ENCODE measurements around the gene NFATC2. TPM values are rescaled to one million over a fixed set of nuclear protein-coding genes. Genes with fewer than 3 reads are reported as not detected.
A peak's percentile ranks its signal among the peaks of the same experiment; 100 is the strongest.

The NFATC2 gene
- total RNA-seq, 1 donor = 0.36 TPM

DNA sequence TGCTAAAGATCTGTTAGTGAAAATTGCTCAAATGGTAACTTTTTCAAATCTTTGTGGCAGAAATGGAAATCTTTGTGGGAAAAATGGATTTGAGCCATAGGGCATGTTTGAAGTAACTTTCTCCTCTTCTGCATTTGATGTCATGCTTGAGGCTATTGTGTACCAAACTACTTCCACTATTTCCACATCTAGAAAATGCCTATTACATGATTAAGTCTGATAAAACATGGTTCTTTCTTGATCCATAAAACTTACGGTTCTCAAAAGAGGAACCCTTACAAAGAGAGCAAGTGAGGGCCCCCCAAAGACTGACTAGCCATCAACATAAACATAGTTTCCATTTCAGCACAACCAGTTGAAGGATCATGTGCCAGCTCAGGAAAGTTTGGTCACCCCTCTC, 150.6 kb downstream of the NFATC2 start:
- no peak for DNase-seq (ENCODE audit: low read depth)
- TF ChIP-seq, protein P1, sequence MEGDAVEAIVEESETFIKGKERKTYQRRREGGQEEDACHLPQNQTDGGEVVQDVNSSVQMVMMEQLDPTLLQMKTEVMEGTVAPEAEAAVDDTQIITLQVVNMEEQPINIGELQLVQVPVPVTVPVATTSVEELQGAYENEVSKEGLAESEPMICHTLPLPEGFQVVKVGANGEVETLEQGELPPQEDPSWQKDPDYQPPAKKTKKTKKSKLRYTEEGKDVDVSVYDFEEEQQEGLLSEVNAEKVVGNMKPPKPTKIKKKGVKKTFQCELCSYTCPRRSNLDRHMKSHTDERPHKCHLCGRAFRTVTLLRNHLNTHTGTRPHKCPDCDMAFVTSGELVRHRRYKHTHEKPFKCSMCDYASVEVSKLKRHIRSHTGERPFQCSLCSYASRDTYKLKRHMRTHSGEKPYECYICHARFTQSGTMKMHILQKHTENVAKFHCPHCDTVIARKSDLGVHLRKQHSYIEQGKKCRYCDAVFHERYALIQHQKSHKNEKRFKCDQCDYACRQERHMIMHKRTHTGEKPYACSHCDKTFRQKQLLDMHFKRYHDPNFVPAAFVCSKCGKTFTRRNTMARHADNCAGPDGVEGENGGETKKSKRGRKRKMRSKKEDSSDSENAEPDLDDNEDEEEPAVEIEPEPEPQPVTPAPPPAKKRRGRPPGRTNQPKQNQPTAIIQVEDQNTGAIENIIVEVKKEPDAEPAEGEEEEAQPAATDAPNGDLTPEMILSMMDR (IDR thresholded peaks at IDR 0.05; ENCODE audit: insufficient read depth, low read length) = no peak
- no peak overlapping the region for H3K4me3 ChIP-seq (ENCODE audit: low read depth, low read length)

DNA sequence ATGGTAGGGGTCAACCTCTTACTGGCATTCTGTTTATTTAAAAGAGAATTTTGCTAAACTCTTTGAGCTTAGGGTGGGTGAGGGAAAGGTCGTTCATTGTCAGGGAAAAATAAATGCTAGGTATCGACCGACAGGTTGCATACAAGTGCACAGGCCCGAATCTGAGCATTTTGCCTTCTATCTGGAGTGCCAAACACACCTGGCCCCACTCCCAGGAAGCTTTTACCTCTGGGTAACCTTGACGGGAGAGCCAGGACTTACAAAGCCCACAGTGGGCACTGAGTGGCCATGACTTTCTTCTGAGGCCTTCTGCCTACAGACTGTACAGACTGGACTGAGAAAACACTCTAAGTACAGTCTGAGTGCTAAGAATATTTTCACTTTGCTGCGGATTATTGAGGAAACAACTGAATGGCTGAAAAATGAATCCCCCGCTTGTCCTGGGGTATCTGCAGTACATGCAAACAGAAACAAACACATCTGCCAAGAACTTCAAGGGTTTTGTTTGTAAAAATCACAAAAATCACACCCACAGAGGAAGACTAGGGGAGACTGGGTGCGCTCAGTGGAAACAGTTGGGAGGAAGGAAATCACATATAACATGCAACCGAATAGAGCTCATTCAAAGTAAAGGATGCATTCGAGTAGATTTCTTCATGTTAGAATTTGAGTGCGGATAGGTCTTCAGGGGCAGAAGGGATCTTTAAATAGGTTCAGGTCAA, 152.8 kb downstream of the NFATC2 start:
- TF ChIP-seq, protein P1 (IDR thresholded peaks at IDR 0.05; ENCODE audit: insufficient read depth, low read length) = no peak
- no peak for DNase-seq (ENCODE audit: low read depth)
- no peak overlapping the region for H3K4me3 ChIP-seq (ENCODE audit: low read depth, low read length)

DNA sequence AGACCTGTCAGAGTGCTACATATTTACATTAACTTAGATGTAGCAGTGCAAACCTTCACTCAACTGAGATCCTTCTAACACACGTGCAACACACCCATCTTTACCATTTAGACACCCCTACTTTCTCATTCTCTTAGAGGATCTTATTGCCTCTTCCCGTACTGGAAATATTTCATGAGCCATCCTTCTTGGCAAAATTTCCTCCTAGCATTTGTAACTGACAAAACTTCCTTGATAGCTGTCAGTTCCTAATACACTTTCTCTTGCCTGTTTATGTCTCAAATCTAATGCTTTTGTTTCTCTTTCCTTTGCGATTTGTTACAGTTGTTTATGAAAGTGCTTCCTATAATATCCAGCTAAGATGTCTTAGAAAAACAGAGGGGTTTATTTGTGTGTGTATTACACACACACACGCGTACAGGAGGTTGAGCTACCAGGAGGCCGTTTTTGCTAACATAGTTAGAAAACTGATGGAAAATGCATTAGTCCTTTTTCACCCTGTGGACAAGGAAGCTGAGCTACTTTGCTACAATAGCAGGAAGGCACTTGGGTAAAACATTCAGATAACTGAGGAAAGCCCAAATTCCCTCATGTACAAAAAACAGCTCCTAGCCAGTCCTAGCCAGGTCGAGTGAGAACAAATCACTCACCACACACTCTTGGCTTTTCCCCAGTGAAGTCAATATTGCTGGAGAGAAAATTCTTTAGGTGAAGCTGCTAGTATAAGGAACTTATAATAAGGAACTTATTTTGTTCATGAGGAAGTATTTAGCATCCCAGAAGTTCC, 153.6 kb downstream of the NFATC2 start:
- H3K4me3 ChIP-seq (ENCODE audit: low read depth, low read length) = no peak overlapping the region
- DNase-seq (ENCODE audit: low read depth) = no peak
- TF ChIP-seq, protein P1 (IDR thresholded peaks at IDR 0.05; ENCODE audit: insufficient read depth, low read length) = no peak

DNA sequence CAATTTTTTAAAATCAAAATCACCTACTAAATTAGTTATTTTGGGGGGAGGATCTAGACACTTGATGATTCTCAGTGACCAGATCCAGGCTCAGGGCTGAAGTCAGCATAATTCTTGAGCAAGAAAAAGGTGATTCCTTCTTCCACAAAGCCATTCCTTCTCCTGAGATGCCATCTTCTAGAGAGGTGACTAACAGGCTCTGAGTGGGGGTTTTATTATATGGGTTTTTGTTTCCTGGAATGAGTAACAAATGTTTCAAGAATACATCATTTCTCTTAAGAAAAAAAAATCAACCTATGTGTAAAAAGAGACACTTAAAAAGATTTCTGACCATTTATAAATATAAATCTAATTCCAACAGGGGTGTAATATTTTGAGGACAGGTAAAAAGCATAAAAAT, 154.3 kb downstream of the NFATC2 start:
- TF ChIP-seq, protein P1 (IDR thresholded peaks at IDR 0.05; ENCODE audit: insufficient read depth, low read length) = no peak
- H3K4me3 ChIP-seq (ENCODE audit: low read depth, low read length) = no peak overlapping the region
- peak; percentile 20 for DNase-seq (ENCODE audit: low read depth)

DNA sequence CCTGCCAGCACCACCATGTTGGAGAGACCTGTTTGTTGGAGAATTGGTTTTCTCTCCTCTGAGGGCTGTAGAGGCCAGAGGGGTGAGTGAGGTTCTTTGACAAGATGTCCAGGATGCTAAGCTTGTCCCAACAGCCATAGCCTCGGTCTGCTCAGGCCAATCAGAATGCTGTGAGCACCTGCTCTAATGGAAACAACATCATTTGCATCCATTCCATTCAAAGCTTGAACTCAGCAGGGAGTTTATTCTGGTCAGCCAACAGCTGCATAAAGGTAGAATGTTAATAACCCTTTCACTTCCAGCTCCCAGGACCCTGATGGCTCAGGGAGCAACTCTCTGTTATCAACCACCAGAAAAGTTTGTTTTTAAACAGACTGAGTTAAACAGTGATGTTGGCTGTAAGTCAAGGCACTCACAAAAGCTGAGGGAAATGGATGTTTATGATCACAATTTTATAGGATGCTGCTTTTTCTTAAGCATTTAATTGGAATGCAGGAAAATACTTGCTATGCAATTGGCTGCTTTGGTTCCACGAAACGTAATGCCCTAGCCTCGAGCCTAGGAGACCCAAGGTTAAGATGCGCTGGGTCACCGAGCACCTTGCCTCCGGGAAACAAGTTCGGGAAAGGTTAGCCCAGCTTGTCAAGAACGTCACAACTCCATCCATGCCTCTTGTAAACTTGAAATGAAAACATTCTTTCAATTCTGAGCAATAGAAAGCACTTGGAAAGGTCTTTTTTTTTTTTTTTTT, 155.2 kb downstream of the NFATC2 start:
- DNase-seq (ENCODE audit: low read depth) = no peak

DNA sequence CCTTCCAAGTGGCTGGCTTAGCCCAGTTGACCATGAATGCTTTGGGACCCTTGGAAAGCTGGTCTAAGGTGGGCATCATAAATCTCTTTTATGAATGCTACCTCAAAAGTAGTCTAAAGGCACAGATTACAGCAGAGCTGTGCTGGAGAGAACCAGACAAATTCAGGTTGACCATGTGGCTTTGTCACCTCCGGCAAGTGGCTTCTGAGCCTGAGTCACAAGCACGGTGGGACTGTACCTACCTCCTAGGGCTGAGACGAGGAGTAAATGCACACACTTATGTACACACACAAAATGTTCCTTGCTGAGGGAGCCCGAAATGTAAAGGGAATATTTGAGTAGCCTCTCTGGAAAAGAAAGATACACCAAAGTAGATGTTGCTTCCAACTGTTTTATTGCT, 155.9 kb downstream of the NFATC2 start:
- H3K4me3 ChIP-seq (ENCODE audit: low read depth, low read length) = no peak overlapping the region
- DNase-seq (ENCODE audit: low read depth) = no peak
- TF ChIP-seq, protein P1 (IDR thresholded peaks at IDR 0.05; ENCODE audit: insufficient read depth, low read length) = no peak

More for the DNA sequence above, 155.2 kb downstream of the NFATC2 start:
- no peak overlapping the region for H3K4me3 ChIP-seq (ENCODE audit: low read depth, low read length)
- TF ChIP-seq, protein P1 (IDR thresholded peaks at IDR 0.05; ENCODE audit: insufficient read depth, low read length) = no peak
